Activated gamma-delta T cell treated with anti-CD3 and anti-CD28 coated beads, Interleukin-2, amount 50 U/mL, for 16 hours (primary cell): ENCODE data around the gene L3HYPDH.
A peak's percentile ranks its signal among the peaks of the same experiment; 100 is the strongest.

Source experiments
- DNase-seq: peaks from one replicate; pipeline ENCODE4 v3.0.0-alpha.2; 2020; ENCODE audit warnings: low read depth

L3HYPDH gene

DNA sequence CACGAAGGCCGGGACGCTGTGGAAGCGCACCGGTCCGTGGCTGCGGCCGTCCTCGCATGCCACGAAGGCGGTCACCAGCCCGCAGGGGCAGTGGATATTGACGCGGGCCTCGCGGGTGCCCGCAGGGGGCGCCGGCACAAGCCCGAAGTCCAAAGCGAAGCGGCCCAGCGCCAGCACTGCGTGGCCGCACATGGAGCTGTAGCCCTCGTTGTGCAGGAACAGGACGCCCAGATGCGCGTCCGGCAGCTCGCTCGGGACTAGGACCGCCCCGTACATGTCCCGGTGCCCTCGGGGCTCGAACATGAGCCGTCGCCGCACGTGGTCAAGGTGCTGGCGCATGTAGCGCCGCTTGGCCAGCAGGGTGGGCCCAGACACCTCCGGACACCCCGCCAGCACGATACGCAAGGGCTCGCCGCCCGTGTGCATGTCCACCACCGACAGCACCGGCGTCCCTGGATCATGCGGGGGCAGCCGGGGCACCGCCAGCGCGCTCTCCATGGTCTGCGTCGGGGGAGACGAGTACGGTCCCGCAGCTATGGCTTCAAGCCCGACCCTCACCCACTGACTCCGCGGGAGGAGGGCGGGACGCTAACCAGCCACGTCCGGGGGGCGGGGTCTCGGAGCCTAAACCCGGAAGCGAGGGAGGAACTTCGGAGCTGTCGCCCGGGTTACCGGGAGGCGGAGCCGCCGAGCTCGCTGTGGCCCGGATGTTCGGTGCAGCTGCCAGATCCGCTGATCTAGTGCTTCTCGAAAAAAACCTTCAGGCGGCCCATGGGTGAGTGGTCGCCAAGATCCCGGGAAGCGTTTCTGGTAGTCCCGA is at the start of gene L3HYPDH, which contains the start of gene JKAMP:
Gene L3HYPDH (minus strand): TSS at position 590 of the 820 bp plus-strand sequence. CDS start 92 bp downstream, at position 498.
Gene JKAMP (plus strand): TSS at position 699 of the 820 bp plus-strand sequence. CDS start 73 bp downstream, at position 772.
- peak; percentile 97 for DNase-seq

DNA sequence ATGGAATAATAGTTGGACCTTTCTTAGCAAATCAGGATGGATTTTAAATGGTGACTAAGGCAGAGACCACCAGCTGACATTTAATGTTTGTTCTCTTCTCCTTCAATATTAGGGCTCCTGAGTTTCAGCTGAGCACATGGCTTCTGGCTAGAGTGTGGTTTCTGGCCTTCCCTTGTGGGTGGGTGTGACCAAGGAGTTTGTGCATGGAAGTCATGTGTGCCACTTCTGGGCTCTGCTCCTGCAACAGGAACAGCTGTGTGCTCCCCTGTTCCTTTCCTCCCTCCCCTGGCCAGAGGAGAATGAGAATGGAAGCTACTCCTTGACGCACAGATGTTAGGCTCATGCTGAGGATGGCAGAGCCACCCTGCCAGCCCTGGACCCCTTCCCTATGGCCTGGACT is 48.2 kb upstream of the L3HYPDH start:
- DNase-seq = no peak

DNA sequence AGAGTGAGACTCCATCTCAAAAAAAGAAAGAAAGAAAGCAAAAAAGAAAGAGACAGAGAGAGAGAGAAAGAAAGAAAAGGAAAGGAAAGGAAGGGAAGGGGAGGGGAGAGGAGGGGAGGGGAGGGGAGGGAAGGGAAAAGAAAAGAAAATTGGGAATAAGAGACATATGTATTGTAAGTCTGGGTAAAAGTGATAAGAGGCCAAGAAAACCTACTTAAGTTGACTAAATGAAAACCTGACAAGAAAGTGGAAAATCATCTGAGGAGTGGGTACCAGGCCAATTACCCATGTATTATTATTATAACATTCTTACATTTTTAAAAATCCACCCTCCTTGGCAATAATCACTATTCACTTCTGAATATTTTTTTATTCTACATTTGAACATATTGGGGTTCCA is 46.1 kb upstream of the L3HYPDH start:
- DNase-seq = no peak

DNA sequence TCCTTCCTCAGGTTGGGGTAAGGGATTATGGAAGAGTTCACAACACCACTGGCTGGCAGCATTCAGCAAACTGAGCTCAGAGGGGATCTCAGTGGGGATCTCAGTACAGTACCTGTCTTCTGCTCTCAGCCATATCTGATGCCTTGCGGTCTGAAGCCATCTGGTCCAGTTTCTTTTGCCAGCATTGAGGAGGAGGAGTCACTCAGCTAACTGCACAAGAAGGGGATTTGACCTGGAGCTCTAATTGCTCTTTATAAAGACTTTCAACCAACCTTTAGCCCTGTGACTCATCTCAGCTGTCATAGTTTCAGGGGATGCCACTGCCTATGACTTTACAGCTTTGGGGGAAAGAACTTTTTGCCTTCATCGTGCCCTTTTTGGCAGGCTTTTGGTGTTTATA is 45.0 kb upstream of the L3HYPDH start:
- DNase-seq = no peak

DNA sequence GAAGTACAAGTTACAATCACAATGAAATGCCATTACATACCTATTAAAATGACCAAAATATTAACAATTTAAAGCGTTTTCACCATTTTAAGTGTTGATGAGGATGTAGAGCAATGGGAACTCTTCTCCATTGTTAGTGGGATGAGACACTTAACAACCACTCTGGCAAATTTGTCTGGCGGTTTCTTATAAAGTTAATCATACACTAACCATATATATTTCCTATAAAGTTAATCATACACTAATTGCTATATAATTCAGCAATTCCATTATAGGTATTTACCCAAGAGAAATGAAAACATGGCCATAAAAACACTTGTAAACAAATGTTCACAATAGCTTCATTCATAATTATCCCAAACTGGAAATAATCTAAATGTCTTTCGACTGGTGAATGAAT is 36.0 kb upstream of the L3HYPDH start:
- DNase-seq = no peak

DNA sequence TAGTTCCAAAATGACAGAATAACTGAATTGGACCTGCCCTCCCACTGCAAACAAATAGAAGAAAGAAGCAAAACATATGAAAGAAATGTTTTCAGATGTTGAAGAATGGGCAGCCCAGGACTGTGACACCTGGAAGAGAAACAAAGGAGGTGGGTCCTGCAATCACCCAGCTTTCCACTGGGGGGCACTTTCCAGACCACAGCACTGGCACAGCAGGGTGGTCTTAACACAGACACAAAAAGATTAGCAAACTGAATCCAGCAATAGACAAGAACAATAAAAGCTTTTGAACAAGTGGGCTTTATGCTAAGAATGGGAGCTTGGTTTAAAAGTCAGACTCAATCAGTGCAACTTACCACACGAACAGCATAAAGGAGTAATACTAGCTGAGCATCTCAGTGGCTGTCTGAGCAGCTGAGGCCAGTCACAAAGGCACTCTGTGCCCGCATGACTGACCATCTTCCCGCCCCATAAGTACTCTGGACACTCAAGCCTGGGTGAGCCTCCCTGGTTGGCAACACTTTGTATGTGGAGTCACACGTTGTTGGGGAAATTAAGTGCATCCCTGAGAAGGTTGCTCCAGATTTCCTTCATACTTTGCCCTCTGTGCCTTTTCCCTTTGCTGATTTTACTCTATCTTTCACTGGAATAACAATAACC is 27.8 kb upstream of the L3HYPDH start:
- DNase-seq = no peak

DNA sequence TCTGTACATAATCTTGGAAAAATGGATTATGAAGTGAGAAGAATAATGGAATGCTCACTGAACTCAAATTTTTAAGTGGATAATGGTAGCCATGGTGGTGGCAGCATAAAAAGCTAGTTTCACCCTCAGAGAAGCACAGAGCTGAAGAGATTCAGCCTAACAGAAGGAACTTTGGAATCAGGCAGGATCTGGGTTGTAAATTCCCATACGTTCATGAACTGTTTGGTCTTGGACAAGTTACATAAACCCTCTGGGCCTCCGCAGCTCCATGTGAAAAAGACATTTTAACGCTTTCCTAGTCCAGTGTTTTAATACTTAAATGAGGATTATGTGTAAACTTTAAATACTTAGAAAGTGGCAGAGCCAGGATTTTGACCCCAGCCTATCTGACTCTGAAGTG is 26.8 kb upstream of the L3HYPDH start:
- no peak for DNase-seq

DNA sequence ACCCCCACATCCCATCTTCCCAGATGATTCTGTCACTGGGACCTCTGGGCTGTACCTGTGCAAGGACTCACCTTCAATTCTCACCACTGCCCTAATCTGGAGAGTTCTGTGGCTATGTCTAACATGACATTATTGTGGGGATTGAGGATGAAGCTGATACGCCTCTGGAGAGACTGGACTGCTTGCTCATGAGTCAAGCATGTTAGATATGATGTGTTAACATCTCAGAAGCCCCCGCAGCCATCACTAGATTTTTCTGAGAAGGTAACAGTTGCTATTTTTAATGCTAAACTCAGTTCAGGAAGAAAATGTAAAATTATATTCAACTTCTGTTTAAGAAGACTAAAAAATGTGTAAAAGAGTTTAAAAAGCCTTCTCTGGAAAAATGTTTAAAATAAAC is 25.8 kb upstream of the L3HYPDH start:
- no peak for DNase-seq

DNA sequence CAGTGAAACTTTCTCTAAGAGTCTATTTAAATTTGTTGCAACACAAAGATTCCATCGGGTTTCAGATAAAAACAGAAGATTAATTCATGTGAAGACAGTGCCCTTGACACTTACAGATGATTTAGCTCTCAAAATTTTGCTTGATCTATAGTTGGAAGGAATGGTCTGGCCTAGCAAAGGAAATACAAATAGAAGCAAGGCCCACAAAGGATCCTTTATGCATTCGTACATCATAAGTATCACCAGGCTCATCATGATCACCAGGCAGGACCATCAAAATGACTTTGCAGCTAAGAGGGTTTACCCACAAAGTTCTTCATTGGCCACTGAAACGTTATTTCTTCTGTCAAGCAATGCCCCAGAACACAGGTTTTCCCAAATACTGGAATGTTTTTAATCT is 24.9 kb upstream of the L3HYPDH start:
- DNase-seq = no peak

DNA sequence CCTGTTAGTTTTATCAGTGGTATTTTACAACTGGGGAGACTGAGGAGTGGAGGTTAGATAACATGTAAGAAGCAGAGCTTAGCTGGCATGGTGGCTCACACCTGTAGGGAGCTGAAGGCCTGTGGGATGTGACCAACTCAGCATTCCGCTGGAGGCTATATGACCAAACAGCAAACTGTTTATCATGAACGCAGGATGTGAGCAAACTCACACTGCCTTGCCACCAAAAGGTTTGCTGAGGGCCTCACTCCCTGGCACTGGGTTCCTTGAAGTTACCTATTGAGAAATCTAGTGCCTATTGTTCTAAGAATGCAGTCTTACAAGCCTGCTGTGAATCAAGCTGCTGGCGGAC is 23.5 kb upstream of the L3HYPDH start:
- DNase-seq = no peak

DNA sequence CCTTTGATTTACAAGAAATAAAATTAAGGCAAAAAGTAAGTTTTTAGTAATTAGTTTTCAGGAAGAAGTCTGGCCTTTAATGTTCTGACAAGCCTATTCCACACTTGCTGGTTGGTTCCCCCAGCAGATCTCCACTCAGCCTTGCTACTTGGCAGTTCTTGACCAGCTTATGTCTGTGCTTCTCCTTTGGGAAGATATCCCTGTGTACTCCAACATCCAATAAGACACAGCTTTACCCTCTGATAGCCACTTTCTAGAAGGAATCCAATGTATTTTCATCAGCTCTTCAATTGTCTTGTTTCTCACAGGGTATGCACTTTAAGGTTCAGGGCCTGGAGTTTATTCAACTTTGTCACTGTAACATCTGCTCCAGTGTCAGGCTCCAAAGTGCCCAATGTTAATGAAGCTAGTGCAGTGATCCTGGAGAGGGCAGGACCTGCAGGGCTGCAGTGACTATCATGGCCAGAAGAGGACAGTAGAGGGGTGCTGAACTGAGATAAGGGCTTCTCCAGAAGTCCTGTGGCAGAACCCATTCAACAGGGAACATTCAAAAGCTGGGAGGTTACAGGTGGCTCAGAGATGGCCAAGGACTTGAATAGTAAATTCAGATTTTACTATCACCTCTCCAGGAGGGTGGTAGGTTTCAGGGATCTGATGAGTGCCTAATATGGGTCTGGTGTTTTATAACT is 23.0 kb upstream of the L3HYPDH start:
- DNase-seq = no peak

DNA sequence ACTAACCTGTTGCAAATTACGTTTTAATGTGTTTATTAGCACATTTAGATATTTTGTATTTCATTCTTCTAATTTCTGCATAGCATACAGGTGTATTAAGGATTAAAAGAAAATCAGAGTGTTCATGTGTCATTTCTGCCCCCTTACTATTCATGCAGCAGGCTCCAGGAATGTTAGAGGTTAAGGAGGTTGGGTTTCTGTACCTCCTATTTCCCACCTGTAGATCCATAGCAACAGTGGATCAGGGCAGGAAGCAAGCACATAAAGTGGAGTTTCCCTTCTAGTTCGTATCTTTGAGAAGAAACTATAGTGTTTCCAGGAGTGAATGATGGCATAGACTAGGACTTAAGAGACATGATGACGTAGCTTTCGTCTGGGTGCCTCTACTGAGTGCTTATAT is 19.0 kb upstream of the L3HYPDH start:
- no peak for DNase-seq

DNA sequence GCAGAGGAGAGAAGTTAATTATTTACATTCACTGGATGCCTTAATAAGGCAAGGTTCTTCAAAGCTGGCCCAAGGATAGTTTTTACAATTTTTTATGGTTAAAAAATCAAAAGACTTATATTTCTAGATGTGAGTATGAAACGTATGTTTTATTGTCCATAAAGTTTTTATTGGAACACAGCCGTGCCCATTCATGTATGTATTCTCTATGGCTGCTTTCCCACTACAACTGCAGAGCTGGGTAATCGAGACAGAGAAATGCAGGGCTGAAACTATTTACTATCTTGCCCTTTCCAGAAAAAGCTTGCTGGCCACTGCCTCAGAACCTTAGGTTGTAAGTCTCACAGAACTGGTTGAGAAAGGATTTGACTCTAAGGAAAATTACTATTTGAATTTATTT is 16.5 kb upstream of the L3HYPDH start:
- DNase-seq = no peak

DNA sequence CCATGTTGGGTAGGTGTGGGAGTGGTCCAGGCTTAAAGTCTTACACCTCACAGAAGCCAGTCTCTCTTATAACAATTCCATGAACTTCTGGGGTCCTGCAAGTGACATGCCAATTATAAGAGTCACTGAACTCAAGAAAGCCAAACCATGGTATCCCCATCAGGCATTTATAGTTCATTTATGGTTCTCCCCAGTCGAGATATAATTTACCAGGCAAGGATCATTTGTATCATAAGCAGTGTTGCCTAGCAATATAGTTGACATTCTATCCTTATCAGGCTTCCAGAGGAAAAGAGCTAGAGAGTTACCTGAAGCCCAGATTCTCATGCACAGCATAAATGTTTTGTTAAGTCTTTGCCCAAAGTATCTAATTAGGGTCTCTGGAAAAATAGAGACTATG is 8.2 kb upstream of the L3HYPDH start:
- DNase-seq = no peak

DNA sequence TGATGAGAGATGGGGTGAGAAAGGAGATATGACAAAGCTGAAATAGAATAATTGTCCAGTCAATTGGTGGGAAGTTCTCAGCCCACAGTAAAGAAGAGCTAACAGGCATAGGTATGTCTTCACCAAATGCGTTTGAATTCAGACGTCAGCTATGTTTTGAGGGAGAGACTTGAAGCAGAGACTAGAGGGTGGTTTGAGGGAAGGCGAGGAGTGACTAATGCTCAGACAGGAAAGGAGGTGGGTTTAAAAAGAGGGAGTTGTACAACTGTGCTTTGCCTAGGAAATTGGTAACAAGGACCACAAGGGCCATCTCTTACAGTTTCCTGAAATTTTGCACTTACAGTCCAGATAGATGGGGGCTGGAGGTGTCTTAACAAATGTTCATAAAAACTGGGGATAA is 6.5 kb upstream of the L3HYPDH start:
- no peak for DNase-seq

DNA sequence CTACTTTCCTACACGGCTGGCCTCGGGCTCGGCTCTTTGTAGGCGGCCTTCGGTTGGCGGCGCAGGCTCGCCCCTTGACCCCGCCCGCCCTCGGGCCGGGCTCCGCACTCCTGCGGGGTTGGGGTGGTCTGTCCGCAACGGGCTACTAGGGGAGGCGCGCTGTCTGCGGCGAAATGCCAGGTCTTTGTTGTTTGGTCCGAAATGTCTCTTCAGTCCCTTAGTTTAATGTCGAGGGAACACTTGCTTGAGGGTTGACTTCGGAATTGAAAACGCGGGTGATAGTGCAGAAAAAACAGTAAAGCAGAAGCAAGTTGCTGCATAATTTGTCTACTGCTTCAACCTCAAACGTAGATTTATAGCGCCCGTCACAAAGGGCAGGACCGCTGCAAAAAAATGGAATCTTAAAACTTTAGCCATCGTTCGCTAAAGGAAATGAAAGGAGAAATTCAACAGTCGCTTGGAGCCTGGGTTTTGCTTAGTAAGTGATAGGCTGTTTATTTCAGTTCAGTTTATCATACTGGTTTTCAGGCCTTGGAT is 499 bp upstream of the L3HYPDH start:
- no peak for DNase-seq

DNA sequence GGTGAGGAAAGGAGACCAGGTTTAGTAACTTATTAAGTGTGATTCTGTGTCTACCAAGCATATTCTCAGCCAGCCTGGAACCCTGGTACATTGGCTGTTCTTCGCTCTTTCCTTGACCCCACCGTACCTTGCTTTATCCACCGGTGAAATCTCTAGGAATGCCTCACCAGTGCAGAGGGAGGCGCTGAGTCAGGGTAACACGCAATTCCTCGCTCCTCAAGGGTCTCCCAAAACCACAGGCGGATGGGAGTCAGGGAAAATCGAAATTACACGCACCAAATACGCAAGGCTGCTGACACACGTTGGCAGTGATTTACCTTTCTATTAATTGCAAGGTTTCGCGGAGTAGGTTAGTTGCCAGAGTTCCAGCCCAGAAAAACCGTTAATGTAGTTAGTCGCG is 845 bp downstream of the L3HYPDH start:
- DNase-seq = no peak

DNA sequence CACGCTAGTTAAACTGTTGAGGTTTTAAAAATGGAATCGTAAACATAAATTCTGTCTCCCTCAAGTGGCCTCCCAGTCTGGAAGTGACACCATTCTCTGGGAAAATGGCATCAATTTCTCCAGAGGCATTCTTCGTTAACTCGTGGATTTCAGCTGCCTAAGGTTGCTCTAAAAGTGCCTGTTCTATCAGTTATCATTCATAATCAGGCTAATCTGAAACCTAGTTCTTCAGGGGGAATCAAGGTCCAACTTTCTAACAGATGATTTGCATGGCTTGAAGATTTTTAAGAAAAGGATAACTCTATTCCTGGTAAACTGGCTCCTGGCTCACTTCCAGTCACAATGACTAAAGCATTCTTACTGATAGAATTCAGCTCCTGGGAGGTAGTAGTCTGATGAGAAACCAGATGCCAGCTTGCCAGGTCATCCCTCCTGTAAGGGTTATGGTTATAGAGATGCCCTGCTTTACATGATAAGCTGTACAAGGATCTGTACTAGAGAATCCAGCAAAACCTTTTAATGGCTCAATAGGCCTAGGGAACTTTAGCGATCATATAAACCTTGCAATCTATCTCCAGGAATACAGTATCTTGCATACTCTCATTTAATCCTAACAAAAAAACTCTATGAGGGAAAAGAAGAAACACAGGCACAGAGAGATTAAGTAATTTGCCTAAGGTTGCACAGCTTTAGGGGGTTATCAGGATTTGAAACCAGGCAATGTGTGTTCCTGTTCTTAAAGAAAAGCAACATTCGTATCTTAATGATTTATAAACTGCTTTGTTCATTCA is 1.5 kb downstream of the L3HYPDH start:
- DNase-seq = no peak

DNA sequence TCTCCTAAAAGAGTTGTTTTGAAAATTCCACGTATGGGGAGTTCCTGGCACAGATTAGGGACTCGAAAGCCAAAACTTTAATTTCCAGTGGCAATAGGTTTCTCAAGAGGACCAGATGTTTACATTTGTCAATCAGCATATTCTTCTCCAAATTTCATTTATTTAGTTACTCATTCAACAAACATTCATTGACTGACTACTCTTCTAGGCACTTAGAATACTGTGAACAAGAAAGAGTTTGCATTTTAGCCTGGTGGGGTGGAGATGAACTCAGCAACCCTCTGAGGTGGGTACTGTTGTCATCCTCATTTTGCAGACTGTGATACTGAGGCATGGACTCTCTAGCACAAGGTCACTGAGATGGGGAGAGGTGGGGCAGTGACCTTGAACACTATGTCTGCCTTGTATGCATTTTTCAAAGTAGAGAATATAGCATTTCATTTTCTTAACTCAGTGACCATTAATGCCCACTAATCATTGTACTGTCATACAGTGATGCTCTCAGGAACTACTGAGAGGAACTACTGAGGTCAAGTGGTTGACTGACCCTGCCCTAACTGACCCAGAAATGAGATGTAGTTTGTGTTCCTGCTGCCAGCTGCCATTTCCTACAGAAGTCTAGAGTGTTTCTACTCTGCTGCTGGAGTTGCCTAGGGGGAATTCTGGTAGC is 2.2 kb downstream of the L3HYPDH start:
- no peak for DNase-seq

DNA sequence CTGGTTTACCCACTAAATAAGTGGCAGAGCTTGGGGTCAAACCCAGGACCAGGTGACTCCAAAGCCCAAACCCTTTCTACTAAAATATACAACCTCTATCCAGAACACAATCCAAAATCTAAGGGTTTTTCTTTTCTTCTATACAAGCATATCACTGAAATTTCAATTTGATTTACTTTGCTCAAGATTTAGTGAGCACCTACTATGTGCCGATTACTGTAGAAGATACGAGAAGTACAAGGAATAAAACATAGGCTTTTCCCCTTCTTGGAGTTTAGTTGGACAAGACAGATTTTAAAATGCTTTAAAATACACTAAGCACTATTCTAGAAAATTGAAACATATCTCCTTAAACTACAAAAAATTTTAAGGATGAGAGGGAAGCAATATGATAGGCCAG is 2.8 kb downstream of the L3HYPDH start:
- DNase-seq = no peak

DNA sequence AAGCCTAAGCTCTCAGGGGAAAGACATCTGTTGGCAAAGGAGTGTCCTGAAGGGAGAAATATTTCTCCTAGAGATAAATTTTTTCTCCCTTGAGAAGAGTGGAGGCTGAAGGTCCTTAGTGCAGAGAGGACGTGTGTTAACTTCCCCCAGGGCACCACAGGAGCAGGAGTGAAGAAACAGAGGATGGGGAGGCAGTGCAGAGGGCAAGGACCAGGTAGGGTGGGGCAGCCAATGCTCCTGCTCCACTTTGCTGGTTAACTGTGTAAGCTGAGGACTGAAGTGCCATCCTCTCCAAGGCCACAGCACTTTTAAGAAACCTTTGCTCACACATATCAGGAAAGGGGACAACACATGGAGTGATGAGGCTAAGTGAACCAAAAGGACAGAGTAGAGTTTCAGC is 4.0 kb downstream of the L3HYPDH start:
- DNase-seq = no peak
